ENCODE measurements around the gene CREB5. TPM values are rescaled to one million over a fixed set of nuclear protein-coding genes. Genes with fewer than 3 reads are reported as not detected.

CREB5 gene
- total RNA-seq, 2 donors from 2014 or later: 0.53 to 2.6 TPM

DNA sequence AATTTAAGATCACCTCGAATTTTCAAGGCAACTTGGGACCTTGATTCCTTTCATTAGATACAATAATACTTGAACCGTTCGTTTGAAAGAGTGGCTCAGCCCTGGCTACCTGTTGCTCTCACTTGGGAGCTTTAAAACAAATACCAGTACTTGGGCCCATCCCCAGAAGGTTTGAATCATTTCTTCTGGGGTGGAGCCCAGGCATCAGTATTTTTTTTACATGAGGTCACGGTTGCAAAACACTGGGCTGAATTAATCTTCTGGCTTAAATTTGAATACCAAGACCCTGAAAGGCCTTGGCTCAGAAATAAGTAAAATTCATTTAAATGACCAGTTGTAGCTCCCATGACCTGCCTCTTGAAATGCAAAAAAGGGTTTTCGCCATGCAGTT lies 214.9 kb downstream of the CREB5 start:
- H3K27me3 Mint-ChIP-seq (ENCODE audit: insufficient read depth): peaks cover 11% of the 10 kb centered on the region
- H3K36me3 ChIP-seq (ENCODE audit: control insufficient read depth, insufficient read depth, low read length): no peaks in the 10 kb centered on the region
- no peaks in the 10 kb centered on the region for H3K9me3 Mint-ChIP-seq
- WGBS, 2 experiments (ENCODE audit: insufficient coverage in 1 of 2, insufficient read length in 1 of 2): 76 to 77% methylated on average over 5 of the region's 5 CpGs
- H3K27ac ChIP-seq (ENCODE audit: low read depth, low read length): no peak overlapping the region
- peaks cover 13% of the 10 kb centered on the region for H3K27me3 ChIP-seq (ENCODE audit: control insufficient read depth, insufficient read depth, low read length, poor library complexity, severe bottlenecking)
- H3K4me1 ChIP-seq (ENCODE audit: control insufficient read depth, insufficient read depth, low read length): no peaks in the 10 kb centered on the region
- no peak overlapping the region for H3K9ac ChIP-seq (ENCODE audit: extremely low read depth, low read length, poor library complexity, severe bottlenecking)
- H3K4me3 ChIP-seq (ENCODE audit: low read length): no peak overlapping the region
- no peaks in the 10 kb centered on the region for H3K36me3 Mint-ChIP-seq (ENCODE audit: low read depth)
- TF ChIP-seq, protein P1, sequence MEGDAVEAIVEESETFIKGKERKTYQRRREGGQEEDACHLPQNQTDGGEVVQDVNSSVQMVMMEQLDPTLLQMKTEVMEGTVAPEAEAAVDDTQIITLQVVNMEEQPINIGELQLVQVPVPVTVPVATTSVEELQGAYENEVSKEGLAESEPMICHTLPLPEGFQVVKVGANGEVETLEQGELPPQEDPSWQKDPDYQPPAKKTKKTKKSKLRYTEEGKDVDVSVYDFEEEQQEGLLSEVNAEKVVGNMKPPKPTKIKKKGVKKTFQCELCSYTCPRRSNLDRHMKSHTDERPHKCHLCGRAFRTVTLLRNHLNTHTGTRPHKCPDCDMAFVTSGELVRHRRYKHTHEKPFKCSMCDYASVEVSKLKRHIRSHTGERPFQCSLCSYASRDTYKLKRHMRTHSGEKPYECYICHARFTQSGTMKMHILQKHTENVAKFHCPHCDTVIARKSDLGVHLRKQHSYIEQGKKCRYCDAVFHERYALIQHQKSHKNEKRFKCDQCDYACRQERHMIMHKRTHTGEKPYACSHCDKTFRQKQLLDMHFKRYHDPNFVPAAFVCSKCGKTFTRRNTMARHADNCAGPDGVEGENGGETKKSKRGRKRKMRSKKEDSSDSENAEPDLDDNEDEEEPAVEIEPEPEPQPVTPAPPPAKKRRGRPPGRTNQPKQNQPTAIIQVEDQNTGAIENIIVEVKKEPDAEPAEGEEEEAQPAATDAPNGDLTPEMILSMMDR (conservative IDR thresholded peaks at IDR 0.05): no peak
- no peak for DNase-seq
- H3K27ac Mint-ChIP-seq: no peak overlapping the region
- no peaks in the 10 kb centered on the region for H3K9me3 ChIP-seq (ENCODE audit: control insufficient read depth, low read length)
- H3K4me3 Mint-ChIP-seq: no peak overlapping the region
- H3K4me1 Mint-ChIP-seq: peaks cover 12% of the 10 kb centered on the region

DNA sequence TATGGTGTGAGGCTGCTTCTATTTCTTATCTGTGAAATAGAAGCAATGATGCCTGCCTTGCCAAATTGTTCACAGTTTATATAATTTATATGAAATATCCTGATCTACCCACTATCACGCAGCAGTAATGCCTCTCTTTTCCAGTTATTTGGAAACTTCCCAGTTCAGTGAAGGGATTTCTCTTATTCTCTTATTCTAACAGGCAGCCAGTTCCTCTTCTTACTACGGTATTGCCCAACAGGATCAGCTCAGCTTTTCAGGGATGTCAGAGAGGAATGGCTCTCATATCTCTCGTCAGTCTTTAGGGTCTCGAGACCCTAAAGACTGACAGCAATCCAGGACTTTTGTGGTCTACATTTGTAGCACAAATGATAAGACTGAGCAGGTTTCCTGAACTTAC lies 215.6 kb downstream of the CREB5 start:
- peaks cover 12% of the 10 kb centered on the region for H3K4me1 Mint-ChIP-seq
- Histone ChIP-seq H3K9ac (ENCODE audit: extremely low read depth, low read length, poor library complexity, severe bottlenecking) (no peak overlapping the region), H3K4me1 (ENCODE audit: control insufficient read depth, insufficient read depth, low read length) (no peaks in the 10 kb centered on the region), H3K9me3 (ENCODE audit: control insufficient read depth, low read length) (no peaks in the 10 kb centered on the region), H3K4me3 (ENCODE audit: low read length) (no peak overlapping the region), H3K36me3 (ENCODE audit: control insufficient read depth, insufficient read depth, low read length) (no peaks in the 10 kb centered on the region), H3K27ac (ENCODE audit: low read depth, low read length) (no peak overlapping the region), H3K27me3 (ENCODE audit: control insufficient read depth, insufficient read depth, low read length, poor library complexity, severe bottlenecking) (peaks cover 16% of the 10 kb centered on the region)
- peaks cover 13% of the 10 kb centered on the region for H3K27me3 Mint-ChIP-seq (ENCODE audit: insufficient read depth)
- TF ChIP-seq, protein P1 (conservative IDR thresholded peaks at IDR 0.05): no peak
- no peaks in the 10 kb centered on the region for H3K36me3 Mint-ChIP-seq (ENCODE audit: low read depth)
- no peaks in the 10 kb centered on the region for H3K9me3 Mint-ChIP-seq
- DNase-seq: no peak
- no peak overlapping the region for H3K27ac Mint-ChIP-seq
- 89% methylated on average over 2 to 4 of the region's 4 CpGs for WGBS, 2 experiments (ENCODE audit: insufficient coverage in 1 of 2, insufficient read length in 1 of 2)
- H3K4me3 Mint-ChIP-seq: no peak overlapping the region

- H3K36me3 ChIP-seq (ENCODE audit: control insufficient read depth, insufficient read depth, low read length): no peaks in the 10 kb centered on the region
- H3K27ac ChIP-seq (ENCODE audit: low read depth, low read length): no peak overlapping the region
- H3K4me1 ChIP-seq (ENCODE audit: control insufficient read depth, insufficient read depth, low read length): no peaks in the 10 kb centered on the region
- WGBS, 2 experiments (ENCODE audit: insufficient coverage in 1 of 2, insufficient read length in 1 of 2): 89 to 100% methylated on average over 1 to 4 of the region's 4 CpGs
- peaks cover 16% of the 10 kb centered on the region for H3K27me3 ChIP-seq (ENCODE audit: control insufficient read depth, insufficient read depth, low read length, poor library complexity, severe bottlenecking)
- H3K9ac ChIP-seq (ENCODE audit: extremely low read depth, low read length, poor library complexity, severe bottlenecking): no peak overlapping the region
- no peaks in the 10 kb centered on the region for H3K9me3 ChIP-seq (ENCODE audit: control insufficient read depth, low read length)
- no peak overlapping the region for H3K4me3 Mint-ChIP-seq
- H3K4me3 ChIP-seq (ENCODE audit: low read length): no peak overlapping the region
- H3K36me3 Mint-ChIP-seq (ENCODE audit: low read depth): no peaks in the 10 kb centered on the region
- no peak overlapping the region for H3K27ac Mint-ChIP-seq
- no peak for DNase-seq
- TF ChIP-seq, protein P1 (conservative IDR thresholded peaks at IDR 0.05): no peak
- no peaks in the 10 kb centered on the region for H3K9me3 Mint-ChIP-seq
- H3K4me1 Mint-ChIP-seq: peaks cover 7% of the 10 kb centered on the region
- peaks cover 15% of the 10 kb centered on the region for H3K27me3 Mint-ChIP-seq (ENCODE audit: insufficient read depth)
Measured at GRCh38 chr7:28629216-28629842, 217.0 kb downstream of the CREB5 start.
